HS-27A (cell line): ENCODE data around the gene IDH3A.
"Not testable (repeated sequence)": the region's sequence is repeated elsewhere in the genome, so short reads cannot be mapped to it uniquely, and the experiment has no call there.

Experiments
- DNase-seq: peaks from one replicate; pipeline ENCODE4 v3.0.0-alpha.2; 2012; ENCODE audit warnings: low read depth, missing footprints

Gene IDH3A

GRCh38 chr15:78129077-78129750 lies 19.9 kb upstream of the IDH3A start:
- no peak for DNase-seq

GRCh38 chr15:78129751-78130287 lies 19.3 kb upstream of the IDH3A start:
- DNase-seq: no peak

- no peak for DNase-seq
Measured at GRCh38 chr15:78130466-78131294, 18.5 kb upstream of the IDH3A start.

DNA sequence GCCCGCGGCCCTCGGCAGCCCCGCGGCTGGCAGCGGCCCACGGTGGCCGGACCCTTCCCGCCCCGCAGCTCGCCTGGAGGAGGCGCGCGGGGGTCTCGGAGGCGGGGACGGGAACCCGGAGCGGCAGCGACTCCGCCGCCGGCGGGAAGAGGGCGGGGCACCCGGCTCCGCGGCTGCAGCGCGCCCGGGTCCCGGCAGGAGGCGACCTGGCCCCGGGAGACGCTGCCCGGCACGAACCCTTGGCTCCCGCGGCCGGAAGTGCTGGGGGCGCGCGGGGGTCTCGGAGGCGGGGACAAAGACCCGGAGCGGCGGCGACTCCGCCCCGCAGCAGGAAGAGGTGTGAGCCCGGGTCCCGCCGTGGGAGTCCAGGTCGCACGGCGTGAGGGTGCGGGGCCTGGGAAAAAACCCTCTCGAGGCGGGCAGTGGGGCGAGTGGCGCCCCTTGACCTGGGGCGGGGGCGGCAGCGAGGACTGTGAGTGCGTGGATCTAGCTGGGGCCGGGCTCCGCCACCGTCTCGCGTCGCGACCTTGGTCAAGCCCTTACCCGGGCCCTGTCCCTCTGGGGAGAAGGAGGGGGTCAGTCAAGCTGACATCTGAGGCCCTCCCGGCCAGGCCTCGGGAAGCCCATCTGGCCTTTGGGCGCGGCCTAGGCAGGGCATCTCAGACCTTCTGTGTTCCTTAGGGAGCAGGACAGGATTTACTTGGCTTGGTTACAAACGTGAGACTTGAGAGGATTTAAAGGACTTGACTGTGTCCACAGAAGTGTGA lies 17.7 kb upstream of the IDH3A start, which contains the start of gene CIB2:
CIB2 (minus strand) TSS at position 151 of the 767 bp plus-strand sequence. CDS start 230 bp downstream, outside the sequence.
- DNase-seq: no peak

- no peak for DNase-seq
Measured at GRCh38 chr15:78133801-78134200, 15.4 kb upstream of the IDH3A start.

DNA sequence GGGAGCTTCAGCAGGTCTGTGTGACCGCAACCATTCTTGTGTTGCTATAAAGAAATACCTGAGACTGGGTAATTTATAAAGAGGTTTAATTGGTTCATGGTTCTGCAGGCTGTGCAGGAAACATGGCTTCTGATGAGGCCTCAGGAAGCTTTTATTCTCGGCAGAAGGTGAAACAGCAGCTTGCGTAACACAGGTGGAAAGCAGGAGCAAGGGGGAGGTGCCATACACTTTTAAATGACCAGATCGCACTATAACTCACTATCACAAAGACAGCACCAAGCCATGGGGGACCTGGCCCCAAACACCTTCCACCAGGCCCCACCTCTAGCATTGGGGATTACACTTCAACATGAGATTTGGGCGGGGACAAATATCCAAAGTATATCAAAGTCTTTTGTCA lies 9.6 kb upstream of the IDH3A start:
- no peak for DNase-seq

DNA sequence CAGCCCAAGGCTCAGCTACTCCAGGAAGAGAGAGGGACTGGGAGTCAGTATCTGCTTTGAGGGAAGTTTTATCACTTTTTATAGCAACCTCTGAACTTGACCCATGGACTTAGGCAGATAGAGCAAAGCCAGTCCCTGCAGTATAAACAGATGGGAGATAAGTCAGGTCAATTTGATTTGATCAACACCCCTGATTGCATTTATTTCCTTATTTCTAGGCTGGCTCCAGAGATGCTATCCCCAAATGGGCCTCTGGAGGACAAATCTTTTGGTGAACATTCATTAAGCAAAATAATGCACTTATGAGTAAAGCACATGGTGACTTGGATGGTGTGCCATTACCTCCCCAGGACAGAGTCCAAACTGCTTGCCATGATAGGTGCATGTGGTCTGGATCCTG lies 8.9 kb upstream of the IDH3A start:
- no peak for DNase-seq

GRCh38 chr15:78142332-78142731 lies 6.8 kb upstream of the IDH3A start:
- DNase-seq: no peak

DNA sequence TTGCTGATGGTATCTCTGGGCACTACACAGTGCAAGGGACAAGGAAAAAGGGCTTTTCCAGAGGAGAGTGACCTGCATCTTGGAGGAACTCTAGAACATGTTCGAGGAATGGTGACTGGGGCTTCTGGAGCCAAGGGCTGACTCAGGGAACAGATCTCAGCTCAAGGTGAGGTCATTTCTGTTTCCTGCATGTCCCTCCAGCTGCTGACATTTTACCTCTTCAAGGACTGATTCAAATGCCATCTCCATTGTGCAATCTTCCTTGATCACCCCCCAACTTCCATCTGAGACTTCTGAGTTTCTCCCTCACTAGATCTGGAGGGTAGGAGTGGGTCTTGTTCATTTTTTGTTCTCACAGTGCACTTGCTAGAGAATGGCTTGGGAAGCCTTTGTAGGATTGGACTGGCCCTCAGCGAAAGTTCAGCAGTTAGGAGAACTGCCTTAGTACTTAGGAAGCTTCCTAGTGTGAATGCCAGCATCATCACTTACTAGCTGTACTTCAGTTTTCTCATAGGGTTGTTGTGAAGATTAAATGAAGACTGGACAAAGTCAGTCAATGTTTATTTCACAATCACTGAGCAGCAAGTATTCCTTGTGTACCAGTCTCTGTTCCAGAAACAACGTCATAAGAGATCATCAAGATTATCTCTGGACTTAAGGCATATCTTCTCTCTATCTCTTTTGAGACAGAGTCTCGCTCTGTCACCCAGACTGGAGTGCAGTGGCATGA lies 2.6 kb upstream of the IDH3A start:
- DNase-seq: no peak

DNA sequence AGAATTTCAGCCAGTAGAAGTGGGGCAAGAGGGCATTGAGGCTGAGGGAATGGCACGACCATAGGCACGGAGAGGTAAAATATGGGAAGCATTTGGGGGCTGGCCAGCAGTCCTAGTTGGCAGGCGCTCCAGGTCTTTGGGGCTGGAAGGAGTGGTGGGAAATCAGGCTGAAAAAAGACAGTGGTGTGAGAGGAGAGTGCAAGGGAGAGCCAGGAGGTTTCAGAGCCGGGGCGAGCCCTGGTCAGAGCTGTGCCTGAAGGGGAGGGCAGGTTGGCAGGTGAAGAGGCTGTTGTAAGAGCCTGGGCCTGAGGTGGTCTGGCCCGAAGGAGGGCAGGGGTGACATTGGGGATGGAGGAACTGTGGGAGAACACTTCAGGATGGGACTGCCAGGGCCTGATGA lies 1.6 kb upstream of the IDH3A start:
- no peak for DNase-seq

DNA sequence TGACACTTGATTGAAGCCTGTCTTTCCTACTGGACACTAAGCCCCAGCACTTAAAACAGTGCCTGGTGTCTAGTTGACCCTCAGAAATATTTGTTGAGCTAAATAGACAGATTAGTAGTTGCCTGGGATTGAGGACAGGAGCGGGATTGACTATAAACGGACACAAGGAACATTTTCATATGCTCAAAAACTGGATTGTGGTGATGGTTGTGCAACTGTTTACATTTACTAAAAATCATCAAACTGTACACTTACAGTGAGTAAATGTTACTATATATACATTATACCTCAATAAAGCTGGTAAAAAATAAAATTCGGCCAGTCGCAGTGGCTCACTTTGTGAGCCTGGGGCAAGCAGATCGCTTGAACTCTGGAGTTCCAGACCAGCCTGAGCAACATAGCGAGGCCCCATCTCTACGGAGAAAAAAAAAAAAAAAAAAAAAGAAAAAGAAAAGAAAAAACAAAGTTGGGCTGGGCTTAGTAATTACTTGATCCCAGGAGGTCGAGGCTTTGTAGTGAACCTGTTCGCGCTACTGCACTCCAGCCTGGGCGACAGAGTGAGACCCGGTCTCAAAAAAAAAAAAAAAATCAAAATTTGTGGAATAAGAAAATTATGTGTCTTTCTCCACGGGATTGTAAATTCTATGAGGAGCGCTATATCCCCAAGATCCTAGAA lies 632 bp upstream of the IDH3A start:
- no peak for DNase-seq

DNA sequence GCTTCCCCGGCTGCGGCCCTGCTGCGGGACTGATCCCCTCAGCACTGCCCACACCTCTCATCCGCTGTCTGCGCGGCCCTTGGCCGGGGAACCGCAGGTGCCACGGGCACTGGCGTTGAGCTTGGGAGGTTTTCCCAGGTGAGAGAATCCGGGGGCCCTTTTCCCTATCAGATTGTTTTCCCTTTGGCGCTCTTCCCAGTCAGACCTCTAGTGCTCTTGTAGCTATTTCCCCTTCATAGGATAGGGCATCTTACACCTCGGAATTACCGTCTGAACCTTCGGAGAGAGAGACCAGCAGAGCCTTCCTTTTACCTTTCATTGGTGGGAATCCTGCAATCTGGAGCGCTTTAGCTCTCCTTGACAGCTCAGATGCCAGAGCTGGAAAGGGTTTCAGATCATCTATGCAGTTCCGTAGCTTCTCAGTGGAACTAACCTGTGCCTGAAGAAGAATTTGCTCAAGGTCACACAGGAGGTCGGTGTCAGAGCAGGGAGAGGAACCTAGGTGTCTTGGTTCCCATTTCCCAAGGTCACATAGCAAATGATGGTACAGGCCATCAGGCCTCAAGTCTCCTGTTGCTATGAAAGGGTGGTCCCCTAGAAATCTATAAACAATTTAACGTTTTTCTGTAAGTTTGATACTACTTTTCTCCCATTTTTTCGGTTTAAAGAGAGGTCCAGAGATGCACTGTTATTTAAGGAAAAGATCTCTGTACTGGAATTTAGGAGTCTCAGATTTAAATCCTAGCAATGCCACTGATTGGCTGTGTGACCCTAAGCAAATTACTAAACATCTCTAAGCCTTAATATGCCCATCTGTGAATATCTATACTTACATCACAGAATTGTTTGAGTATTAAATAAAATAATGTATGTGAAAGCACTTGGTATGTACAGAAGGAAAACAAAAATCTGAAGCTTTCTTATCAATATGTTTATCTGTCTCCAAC lies 916 bp downstream of the IDH3A start:
- DNase-seq: no peak

DNA sequence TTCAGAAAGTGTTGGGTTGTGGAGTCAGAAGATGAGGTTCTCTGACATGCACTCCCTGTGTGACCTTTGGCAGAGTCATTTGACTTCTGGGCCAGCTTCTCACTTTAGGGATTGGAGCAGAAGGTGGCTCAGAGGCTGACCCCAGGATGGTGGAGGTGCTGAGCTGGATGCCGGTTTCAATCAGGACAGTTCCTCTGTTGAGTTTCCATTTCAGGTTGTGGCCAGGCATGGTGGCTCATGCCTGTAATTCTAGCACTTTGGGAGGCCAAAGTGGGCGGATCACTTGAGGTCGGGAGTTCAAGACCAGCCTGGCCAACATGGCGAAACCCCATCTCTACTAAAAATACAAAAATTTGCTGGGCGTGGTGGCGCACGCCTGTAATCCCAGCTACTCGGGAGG lies 1.9 kb downstream of the IDH3A start:
- not testable (repeated sequence) for DNase-seq

DNA sequence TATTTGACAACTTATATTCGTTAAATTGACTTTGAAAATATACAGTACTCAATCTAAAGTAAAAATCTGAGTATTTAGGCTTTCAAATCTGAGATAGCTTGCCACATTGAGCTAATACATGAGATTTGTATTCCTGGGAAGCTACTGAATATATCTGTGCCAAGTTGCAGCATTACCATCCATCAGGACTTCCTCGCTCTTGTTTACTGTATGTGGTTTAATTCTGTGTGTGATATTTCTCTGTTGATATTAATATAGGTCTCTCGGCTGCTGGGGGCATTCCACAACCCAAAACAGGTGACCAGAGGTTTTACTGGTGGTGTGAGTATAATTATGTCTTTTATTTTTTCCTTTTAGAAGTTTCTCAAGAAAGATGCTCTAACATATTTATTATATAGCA lies 5.8 kb downstream of the IDH3A start:
- DNase-seq: no peak

DNA sequence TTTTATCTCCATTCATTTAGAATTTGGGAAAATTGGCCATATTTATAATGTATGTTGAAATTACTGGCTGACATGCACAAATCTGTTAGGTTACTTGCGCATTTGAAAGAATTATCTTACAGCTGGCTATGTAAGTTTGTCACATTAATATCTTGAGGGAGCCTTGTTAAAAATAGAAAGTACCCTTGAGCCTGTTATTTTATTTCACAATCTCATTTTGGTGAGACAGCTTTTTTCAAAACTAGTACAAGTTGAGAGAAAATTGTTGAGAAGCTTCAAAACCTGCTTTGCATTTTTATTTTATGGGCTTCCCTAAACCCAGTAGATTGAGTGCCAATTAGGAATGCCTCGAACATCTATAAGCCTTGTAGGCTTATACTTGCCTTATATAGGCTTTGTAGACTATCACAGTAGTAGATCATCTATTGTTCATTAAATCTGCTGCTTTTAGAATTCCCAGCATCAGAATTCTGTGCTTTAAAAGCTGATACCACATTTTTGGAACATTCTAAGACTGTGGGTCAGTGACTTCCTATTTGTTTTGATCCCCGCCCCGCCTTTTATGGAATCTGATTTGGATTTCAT lies 6.3 kb downstream of the IDH3A start:
- no peak for DNase-seq

DNA sequence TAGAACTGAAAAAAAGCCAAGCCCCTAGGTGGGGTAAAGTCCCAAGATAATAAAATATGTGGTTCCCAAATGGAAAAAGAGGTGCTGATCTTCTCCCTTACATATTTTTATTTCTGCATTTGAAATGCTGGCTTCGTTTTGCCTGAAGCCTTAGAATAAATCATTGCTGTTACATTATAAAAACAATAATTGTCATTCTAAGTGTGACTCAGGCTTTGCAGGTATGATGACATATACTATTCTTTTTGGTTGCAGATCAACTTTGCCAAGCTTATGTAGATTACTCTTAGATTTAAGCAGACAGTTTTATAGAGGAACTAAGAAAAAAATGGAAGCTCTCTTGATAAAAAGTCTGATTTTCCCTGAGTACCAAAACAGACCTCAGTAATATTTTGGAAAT lies 7.5 kb downstream of the IDH3A start:
- no peak for DNase-seq

- no peak for DNase-seq
Measured at GRCh38 chr15:78157203-78157602, 8.0 kb downstream of the IDH3A start.

DNA sequence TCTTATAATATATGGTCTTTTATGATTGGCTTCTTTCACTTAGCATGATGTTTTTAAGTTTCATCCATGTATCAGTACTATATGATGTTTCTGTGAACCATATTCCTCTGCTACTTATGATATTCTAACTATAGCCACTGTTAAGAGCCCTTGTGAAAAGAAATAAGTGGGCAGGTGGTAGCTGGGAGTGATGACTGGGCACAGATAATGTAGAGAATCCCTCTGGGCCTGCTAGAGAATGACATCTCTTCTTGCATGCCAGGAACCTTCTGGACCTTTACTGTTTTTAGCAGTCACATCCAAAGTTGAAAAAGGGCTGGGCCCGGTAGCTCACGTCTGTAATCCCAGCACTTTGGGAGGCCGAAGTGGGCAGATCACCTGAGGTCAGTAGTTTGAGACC lies 10.2 kb downstream of the IDH3A start:
- DNase-seq: no peak

GRCh38 chr15:78162038-78162437 lies 12.9 kb downstream of the IDH3A start:
- no peak for DNase-seq

DNA sequence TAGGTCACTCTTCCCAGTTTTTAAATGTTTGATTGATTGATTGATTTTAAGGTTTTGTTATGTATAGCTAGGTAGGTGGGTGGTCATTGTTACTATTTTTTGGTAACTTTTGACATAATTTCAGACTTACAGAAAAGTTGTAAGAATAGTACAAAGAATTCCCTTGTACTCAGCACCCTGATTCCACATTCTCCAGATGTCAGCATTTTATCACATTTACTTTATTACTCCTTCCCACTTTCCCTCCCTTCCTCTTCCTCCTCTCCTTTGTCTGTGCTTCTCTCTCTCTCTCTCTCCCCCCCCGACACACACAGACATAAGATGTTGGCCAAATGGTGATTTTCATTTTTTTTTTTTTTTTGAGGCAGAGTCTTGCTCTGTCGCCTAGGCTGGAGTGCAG lies 14.8 kb downstream of the IDH3A start:
- DNase-seq: no peak
